H9 (cell line): ENCODE results near the gene SPAG17. TPM values are rescaled to one million over a fixed set of nuclear protein-coding genes. Genes with fewer than 3 reads are reported as not detected.

Experiments used
- DNase-seq: peaks from one replicate; pipeline ENCODE4 v3.0.0-alpha.2; 2017
- H2AFZ ChIP-seq: one replicate; pipeline ENCODE4 v1.6.1; 2013; ENCODE audit warnings: mild to moderate bottlenecking, low read length, control low read depth, moderate library complexity
- H2AK5ac ChIP-seq: 2 replicates; pipeline ENCODE4 v1.6.1; 2013; ENCODE audit warnings: low read length, control low read depth, mixed read lengths; ENCODE audit not compliant: insufficient read length
- H2BK120ac ChIP-seq: one replicate; pipeline ENCODE4 v1.6.1; 2013; ENCODE audit warnings: low read depth, mild to moderate bottlenecking, low read length, control low read depth, inconsistent platforms; ENCODE audit not compliant: poor library complexity, severe bottlenecking
- H2BK12ac ChIP-seq: 2 replicates; pipeline ENCODE4 v1.6.1; 2013; ENCODE audit warnings: low read length, control low read depth, mixed read lengths, low read depth; ENCODE audit not compliant: insufficient read length
- H2BK15ac ChIP-seq: 2 replicates; pipeline ENCODE4 v1.6.1; 2013; ENCODE audit warnings: low read depth, low read length, control low read depth
- H2BK20ac ChIP-seq: one replicate; pipeline ENCODE4 v1.6.1; 2013; ENCODE audit warnings: low read depth, mild to moderate bottlenecking, low read length, control low read depth, inconsistent platforms; ENCODE audit not compliant: poor library complexity, severe bottlenecking
- H2BK5ac ChIP-seq: 2 replicates; pipeline ENCODE4 v1.6.1; 2013; ENCODE audit warnings: low read length, control low read depth, mixed read lengths; ENCODE audit not compliant: insufficient read length
- H3K14ac ChIP-seq: 2 replicates; pipeline ENCODE4 v1.6.1; 2013; ENCODE audit warnings: low read length, control low read depth; ENCODE audit not compliant: insufficient read depth
- H3K18ac ChIP-seq: 2 replicates; pipeline ENCODE4 v1.6.1; 2013; ENCODE audit warnings: low read depth, mild to moderate bottlenecking, mixed read lengths, low read length, control low read depth; ENCODE audit not compliant: insufficient read length
- H3K23ac ChIP-seq: 2 replicates; pipeline ENCODE4 v1.6.1; 2013; ENCODE audit warnings: low read length, control low read depth, mixed read lengths, low read depth; ENCODE audit not compliant: insufficient read length
- H3K23me2 ChIP-seq: 2 replicates; pipeline ENCODE4 v1.6.1; 2013; ENCODE audit warnings: low read depth, mild to moderate bottlenecking, mixed read lengths, low read length, control low read depth; ENCODE audit not compliant: insufficient read length, poor library complexity, severe bottlenecking
- H3K27ac ChIP-seq: 2 replicates; pipeline ENCODE4 v1.5.1; 2013; ENCODE audit warnings: low read length, control low read depth, mixed read lengths, low read depth; ENCODE audit not compliant: insufficient read length
- H3K27me3 ChIP-seq: 2 replicates; pipeline ENCODE4 v1.6.1; 2013; ENCODE audit warnings: low read length, control low read depth, inconsistent platforms; ENCODE audit not compliant: insufficient read depth
- H3K4ac ChIP-seq: 2 replicates; pipeline ENCODE4 v1.6.1; 2013; ENCODE audit warnings: low read depth, mild to moderate bottlenecking, control low read depth, inconsistent platforms, low read length, moderate library complexity
- H3K4me1 ChIP-seq: 2 replicates; pipeline ENCODE4 v1.6.1; 2013; ENCODE audit warnings: low read length, control low read depth, inconsistent platforms; ENCODE audit not compliant: insufficient read depth
- H3K4me2 ChIP-seq: 2 replicates; pipeline ENCODE4 v1.6.1; 2013; ENCODE audit warnings: low read length, control low read depth, mixed read lengths; ENCODE audit not compliant: insufficient read length, insufficient read depth
- H3K56ac ChIP-seq: 2 replicates; pipeline ENCODE4 v1.6.1; 2013; ENCODE audit warnings: low read depth, mild to moderate bottlenecking, mixed read lengths, low read length, control low read depth; ENCODE audit not compliant: insufficient read length
- H3K79me1 ChIP-seq: 2 replicates; pipeline ENCODE4 v1.6.1; 2013; ENCODE audit warnings: low read depth, mild to moderate bottlenecking, moderate library complexity, low read length, control low read depth, inconsistent platforms; ENCODE audit not compliant: insufficient read depth, poor library complexity, severe bottlenecking
- H3K79me2 ChIP-seq: 2 replicates; pipeline ENCODE4 v1.6.1; 2013; ENCODE audit warnings: low read length, control low read depth, inconsistent platforms; ENCODE audit not compliant: insufficient read depth
- H3K9ac ChIP-seq: 2 replicates; pipeline ENCODE4 v1.6.1; 2013; ENCODE audit warnings: low read length, control low read depth, mixed read lengths; ENCODE audit not compliant: insufficient read length; ENCODE audit errors: extremely low read depth
- H3K9me3 ChIP-seq: one replicate; pipeline ENCODE4 v1.6.1; 2013; ENCODE audit warnings: low read depth, low read length, inconsistent platforms; ENCODE audit not compliant: control insufficient read depth
- H3T11ph ChIP-seq: one replicate; pipeline ENCODE4 v1.6.1; 2013; ENCODE audit warnings: mild to moderate bottlenecking, low read length, control low read depth, inconsistent platforms
- H4K20me1 ChIP-seq: one replicate; pipeline ENCODE4 v1.6.1; 2013; ENCODE audit not compliant: control insufficient read depth, insufficient read length, insufficient read depth
- H4K5ac ChIP-seq: 2 replicates; pipeline ENCODE4 v1.6.1; 2013; ENCODE audit warnings: low read depth, mild to moderate bottlenecking, mixed read lengths, low read length, control low read depth; ENCODE audit not compliant: insufficient read length
- H4K8ac ChIP-seq: replicated peaks from 2 replicates; pipeline ENCODE4 v1.6.1; 2013; ENCODE audit warnings: low read length, control low read depth, mixed read lengths, low read depth; ENCODE audit not compliant: insufficient read length
- H4K91ac ChIP-seq: 2 replicates; pipeline ENCODE4 v1.6.1; 2013; ENCODE audit warnings: low read depth, mild to moderate bottlenecking, moderate library complexity, mixed read lengths, low read length, control low read depth; ENCODE audit not compliant: insufficient read length
- H3K27ac Mint-ChIP-seq, 3 experiments: 2 replicates in 2 of 3; 3 replicates in 1 of 3; pipeline ENCODE4 v1.8.0; 2020 to 2021; ENCODE audit warnings: mixed read lengths in 3 of 3, mild to moderate bottlenecking in 1 of 3, moderate library complexity in 1 of 3
- H3K27me3 Mint-ChIP-seq: 2 replicates; pipeline ENCODE4 v1.8.0; 2021; ENCODE audit warnings: low read depth, mild to moderate bottlenecking, moderate library complexity, mixed read lengths
- H3K36me3 Mint-ChIP-seq, 3 experiments: 2 replicates in 2 of 3; 3 replicates in 1 of 3; pipeline ENCODE4 v1.8.0; 2020 to 2021; ENCODE audit warnings: low read depth in 3 of 3, mixed read lengths in 3 of 3; ENCODE audit not compliant: insufficient read depth in 1 of 3
- H3K4me1 Mint-ChIP-seq, 2 experiments: 2 replicates each; pipeline ENCODE4 v1.8.0; 2020; ENCODE audit warnings: mixed read lengths in 2 of 2
- H3K4me3 Mint-ChIP-seq, 2 experiments: 2 replicates in 1 of 2; 3 replicates in 1 of 2; pipeline ENCODE4 v1.8.0; 2020 to 2021; ENCODE audit warnings: mild to moderate bottlenecking in 2 of 2, mixed read lengths in 2 of 2, moderate library complexity in 1 of 2
- H3K9me3 Mint-ChIP-seq, 2 experiments: 2 replicates in 1 of 2; 3 replicates in 1 of 2; pipeline ENCODE4 v1.8.0; 2020; ENCODE audit warnings: mild to moderate bottlenecking in 2 of 2, mixed read lengths in 2 of 2, moderate library complexity in 1 of 2
- WGBS: extraction: QIAGEN DNeasy Blood & Tissue Kit; methylation state at CpG from one replicate; pipeline ENCODE4 v1.1.7; 2013; ENCODE audit warnings: missing lambda C conversion rate, low lambda C conversion rate, mixed read lengths; ENCODE audit not compliant: insufficient read length; ENCODE audit errors: extremely low coverage; 5-methylcytosine and 5-hydroxymethylcytosine counted together
- total RNA-seq: library from RNA; stranded (reverse); gene quantifications from 2 replicates; pipeline ENCODE4 v1.2.1, GENCODE V29; 2021
- TF ChIP-seq, protein P1 (sequence below): fragments of 200-600 bp; sonication (generic); conservative IDR thresholded peaks from 3 replicates; pipeline ENCODE4 v1.8.0; 2021; ENCODE audit warnings: antibody characterized with exemption, mild to moderate bottlenecking

SPAG17 gene
- total RNA-seq, 1 experiment from 2014 or later, result 0.37 TPM

DNA sequence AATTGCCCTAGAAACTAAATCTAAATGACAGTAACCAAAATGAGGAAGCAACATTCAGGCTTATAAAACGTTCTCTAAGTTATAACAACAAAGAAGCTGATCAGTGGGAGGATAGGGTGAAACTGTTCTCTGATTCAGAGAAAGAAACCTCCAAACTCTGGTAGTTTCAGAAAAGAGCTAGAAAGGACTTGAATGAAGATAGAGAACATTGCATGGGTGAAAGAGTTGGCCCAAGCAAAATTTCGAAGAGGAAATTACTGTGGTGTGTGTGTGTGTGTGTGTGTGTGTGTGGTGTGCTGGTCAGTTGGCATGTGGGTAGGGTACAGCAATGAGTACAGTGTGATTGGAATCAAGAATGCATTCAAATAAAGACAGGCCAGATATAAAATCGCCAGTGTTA lies 16.5 kb upstream of the SPAG17 start:
- no peak overlapping the region for H4K5ac ChIP-seq
- H4K91ac ChIP-seq, result no peak overlapping the region
- H3K23ac ChIP-seq, result no peak overlapping the region
- no peak for DNase-seq
- no peak overlapping the region for H4K8ac ChIP-seq
- H4K20me1 ChIP-seq, result no peaks in the 10 kb centered on the region
- H3K27me3 Mint-ChIP-seq, result no peaks in the 10 kb centered on the region
- H3K27me3 ChIP-seq, result no peaks in the 10 kb centered on the region
- H3T11ph ChIP-seq, result no peak overlapping the region
- H2BK5ac ChIP-seq, result no peak overlapping the region
- H3K27ac ChIP-seq, result no peak overlapping the region
- no peaks in the 10 kb centered on the region for H3K4me1 ChIP-seq
- no peaks in the 10 kb centered on the region for H3K79me1 ChIP-seq
- H3K9me3 Mint-ChIP-seq, result peaks cover 0 to 2% of the 10 kb centered on the region in 2 experiments; a peak in 2 of 5 replicates
- H3K18ac ChIP-seq, result no peak overlapping the region
- H2AFZ ChIP-seq, result no peak overlapping the region
- H3K4me2 ChIP-seq, result no peak overlapping the region
- no peak overlapping the region for H3K56ac ChIP-seq
- no peak overlapping the region for H3K27ac Mint-ChIP-seq
- H3K4ac ChIP-seq, result no peak overlapping the region
- H3K4me1 Mint-ChIP-seq, result 0 out of 4 replicates have a peak, but pooled peaks cover 0 to 2% of the 10 kb centered on the region in 2 experiments
- H3K23me2 ChIP-seq, result no peaks in the 10 kb centered on the region
- H3K14ac ChIP-seq, result no peak overlapping the region
- TF ChIP-seq, protein P1, sequence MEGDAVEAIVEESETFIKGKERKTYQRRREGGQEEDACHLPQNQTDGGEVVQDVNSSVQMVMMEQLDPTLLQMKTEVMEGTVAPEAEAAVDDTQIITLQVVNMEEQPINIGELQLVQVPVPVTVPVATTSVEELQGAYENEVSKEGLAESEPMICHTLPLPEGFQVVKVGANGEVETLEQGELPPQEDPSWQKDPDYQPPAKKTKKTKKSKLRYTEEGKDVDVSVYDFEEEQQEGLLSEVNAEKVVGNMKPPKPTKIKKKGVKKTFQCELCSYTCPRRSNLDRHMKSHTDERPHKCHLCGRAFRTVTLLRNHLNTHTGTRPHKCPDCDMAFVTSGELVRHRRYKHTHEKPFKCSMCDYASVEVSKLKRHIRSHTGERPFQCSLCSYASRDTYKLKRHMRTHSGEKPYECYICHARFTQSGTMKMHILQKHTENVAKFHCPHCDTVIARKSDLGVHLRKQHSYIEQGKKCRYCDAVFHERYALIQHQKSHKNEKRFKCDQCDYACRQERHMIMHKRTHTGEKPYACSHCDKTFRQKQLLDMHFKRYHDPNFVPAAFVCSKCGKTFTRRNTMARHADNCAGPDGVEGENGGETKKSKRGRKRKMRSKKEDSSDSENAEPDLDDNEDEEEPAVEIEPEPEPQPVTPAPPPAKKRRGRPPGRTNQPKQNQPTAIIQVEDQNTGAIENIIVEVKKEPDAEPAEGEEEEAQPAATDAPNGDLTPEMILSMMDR, result no peak
- no peak overlapping the region for H2BK15ac ChIP-seq
- H2BK120ac ChIP-seq, result no peak overlapping the region
- no peak overlapping the region for H2AK5ac ChIP-seq
- no CpG with 5 or more reads among the region's 3 CpGs for WGBS
- H2BK20ac ChIP-seq, result no peak overlapping the region
- no peaks in the 10 kb centered on the region; a peak in 1 of 7 replicates for H3K36me3 Mint-ChIP-seq
- no peaks in the 10 kb centered on the region for H3K79me2 ChIP-seq
- H2BK12ac ChIP-seq, result no peak overlapping the region
- no peak overlapping the region for H3K4me3 Mint-ChIP-seq
- no peaks in the 10 kb centered on the region for H3K9me3 ChIP-seq
- H3K9ac ChIP-seq, result no peak overlapping the region
